Neural progenitor cell (in vitro differentiated cells): ENCODE results near the gene CHCHD6. TPM values are rescaled to one million over a fixed set of nuclear protein-coding genes. Genes with fewer than 3 reads are reported as not detected.

ENCODE experiments used
- DNase-seq: peaks from one replicate; pipeline ENCODE4 v3.0.0-alpha.2; 2016; ENCODE audit warnings: low spot score
- H2AFZ ChIP-seq: fragments of 200-600 bp; sonication (generic); replicated peaks from 2 replicates; pipeline ENCODE4 v1.6.1; 2016; ENCODE audit warnings: antibody characterized with exemption
- H3F3A ChIP-seq: fragments of 200-600 bp; sonication (generic); 2 replicates; pipeline ENCODE4 v1.6.1; 2016; ENCODE audit warnings: antibody characterized with exemption, low read depth
- H3K27ac ChIP-seq: fragments of 200-600 bp; sonication (generic); 2 replicates; pipeline ENCODE4 v1.5.1; 2016; ENCODE audit warnings: mild to moderate bottlenecking
- H3K27me3 ChIP-seq: fragments of 200-600 bp; sonication (generic); 2 replicates; pipeline ENCODE4 v1.6.1; 2016; ENCODE audit warnings: mild to moderate bottlenecking, moderate library complexity
- H3K36me3 ChIP-seq: fragments of 200-600 bp; sonication (generic); 2 replicates; pipeline ENCODE4 v1.5.1; 2016
- H3K4me1 ChIP-seq: fragments of 200-600 bp; sonication (generic); 2 replicates; pipeline ENCODE4 v1.6.1; 2016; ENCODE audit warnings: mixed run types
- H3K4me2 ChIP-seq: fragments of 200-600 bp; sonication (generic); 2 replicates; pipeline ENCODE4 v1.6.1; 2016
- H3K4me3 ChIP-seq: fragments of 200-600 bp; sonication (generic); 2 replicates; pipeline ENCODE4 v1.5.1; 2016
- H3K79me2 ChIP-seq: fragments of 200-600 bp; sonication (generic); 2 replicates; pipeline ENCODE4 v1.6.1; 2016; ENCODE audit warnings: low read depth
- H3K9ac ChIP-seq: fragments of 200-600 bp; sonication (generic); 2 replicates; pipeline ENCODE4 v1.6.1; 2016
- H3K9me3 ChIP-seq: fragments of 200-600 bp; sonication (generic); 2 replicates; pipeline ENCODE4 v1.5.1; 2016; ENCODE audit warnings: low read depth
- H4K20me1 ChIP-seq: fragments of 200-600 bp; sonication (generic); 2 replicates; pipeline ENCODE4 v1.6.1; 2016; ENCODE audit warnings: low read depth
- H3K27ac Mint-ChIP-seq: 3 replicates; pipeline ENCODE4 v1.8.0; 2021; ENCODE audit warnings: mixed read lengths
- H3K27me3 Mint-ChIP-seq: 2 replicates; pipeline ENCODE4 v1.8.0; 2022; ENCODE audit warnings: low read depth, mild to moderate bottlenecking, inconsistent platforms, moderate library complexity, mixed read lengths; ENCODE audit not compliant: insufficient read depth
- H3K36me3 Mint-ChIP-seq: 3 replicates; pipeline ENCODE4 v1.8.0; 2021; ENCODE audit warnings: mixed read lengths
- H3K4me1 Mint-ChIP-seq: 3 replicates; pipeline ENCODE4 v1.8.0; 2021; ENCODE audit warnings: mixed read lengths
- H3K4me3 Mint-ChIP-seq: 3 replicates; pipeline ENCODE4 v1.8.0; 2021; ENCODE audit warnings: mild to moderate bottlenecking, moderate library complexity, mixed read lengths
- H3K9me3 Mint-ChIP-seq: 3 replicates; pipeline ENCODE4 v1.8.0; 2020; ENCODE audit warnings: mixed read lengths
- CTCF ChIP-seq: fragments of 200-600 bp; sonication (generic); IDR thresholded peaks from 2 replicates; pipeline ENCODE4 v1.5.1; 2017; ENCODE audit warnings: antibody characterized with exemption, mild to moderate bottlenecking
- EZH2 ChIP-seq: fragments of 200-600 bp; sonication (generic); IDR thresholded peaks from 2 replicates; pipeline ENCODE4 v1.6.1; 2017; ENCODE audit warnings: antibody characterized with exemption, mild to moderate bottlenecking, moderate library complexity
- EZH2phosphoT487 ChIP-seq: fragments of 200-600 bp; sonication (generic); IDR thresholded peaks from 2 replicates; pipeline ENCODE4 v1.6.1; 2017; ENCODE audit warnings: antibody characterized with exemption
- total RNA-seq: library from RNA; depleted of rRNA; stranded (reverse); fragments of >200 nt; gene quantifications from 2 replicates; pipeline ENCODE4 v1.2.3, GENCODE V29; 2015; ENCODE audit warnings: low replicate concordance

CHCHD6 gene
- total RNA-seq, 1 donor from 2014 or later = 35.7 TPM

GRCh38 chr3:126656371-126657134 lies 47.5 kb upstream of the CHCHD6 start:
- Mint-ChIP-seq H3K27ac (no peak overlapping the region), H3K9me3 (peaks cover 12% of the 10 kb centered on the region), H3K36me3 (no peaks in the 10 kb centered on the region), H3K27me3 (peaks cover 8% of the 10 kb centered on the region), H3K4me1 (peaks cover 6% of the 10 kb centered on the region), H3K4me3 (no peak overlapping the region)
- Histone ChIP-seq H3K9me3 (no peaks in the 10 kb centered on the region), H3K4me3 (no peak overlapping the region), H3F3A (no peaks in the 10 kb centered on the region), H2AFZ (no peak overlapping the region), H3K9ac (no peak overlapping the region), H3K79me2 (no peaks in the 10 kb centered on the region), H3K27me3 (peaks cover 80% of the 10 kb centered on the region), H4K20me1 (no peaks in the 10 kb centered on the region), H3K36me3 (no peaks in the 10 kb centered on the region), H3K4me1 (peaks cover 3% of the 10 kb centered on the region), H3K27ac (no peak overlapping the region), H3K4me2 (no peak overlapping the region)
- DNase-seq = no peak
- TF ChIP-seq EZH2phosphoT487 (no peak), EZH2 (no peak), CTCF (no peak)

GRCh38 chr3:126657901-126658300 lies 46.1 kb upstream of the CHCHD6 start:
- H3K27me3 Mint-ChIP-seq = peaks cover 8% of the 10 kb centered on the region
- H3K4me1 ChIP-seq = peaks cover 3% of the 10 kb centered on the region
- no peaks in the 10 kb centered on the region for H3K9me3 ChIP-seq
- DNase-seq = no peak
- no peaks in the 10 kb centered on the region for H3K79me2 ChIP-seq
- no peak overlapping the region for H3K4me2 ChIP-seq
- no peak overlapping the region for H3K4me3 Mint-ChIP-seq
- no peaks in the 10 kb centered on the region for H3K36me3 Mint-ChIP-seq
- no peak overlapping the region for H3K27ac Mint-ChIP-seq
- peaks cover 6% of the 10 kb centered on the region for H3K4me1 Mint-ChIP-seq
- no peak overlapping the region for H2AFZ ChIP-seq
- H3K9ac ChIP-seq = no peak overlapping the region
- H3K27ac ChIP-seq = no peak overlapping the region
- H3F3A ChIP-seq = no peaks in the 10 kb centered on the region
- no peak overlapping the region for H3K4me3 ChIP-seq
- H4K20me1 ChIP-seq = no peaks in the 10 kb centered on the region
- H3K27me3 ChIP-seq = peaks cover 86% of the 10 kb centered on the region
- H3K36me3 ChIP-seq = no peaks in the 10 kb centered on the region
- peaks cover 12% of the 10 kb centered on the region for H3K9me3 Mint-ChIP-seq
- no peak for TF ChIP-seq CTCF
- no peak for TF ChIP-seq EZH2phosphoT487
- TF ChIP-seq EZH2 = no peak

GRCh38 chr3:126658584-126658983 lies 45.5 kb upstream of the CHCHD6 start:
- Histone ChIP-seq H4K20me1 (no peaks in the 10 kb centered on the region), H3K79me2 (no peaks in the 10 kb centered on the region), H3F3A (no peaks in the 10 kb centered on the region), H3K9ac (no peak overlapping the region), H3K36me3 (no peaks in the 10 kb centered on the region), H3K4me2 (no peak overlapping the region), H3K4me3 (no peak overlapping the region), H3K27ac (no peak overlapping the region), H3K4me1 (peaks cover 3% of the 10 kb centered on the region), H2AFZ (no peak overlapping the region), H3K27me3 (peaks cover 86% of the 10 kb centered on the region), H3K9me3 (no peaks in the 10 kb centered on the region)
- Mint-ChIP-seq H3K4me1 (peaks cover 6% of the 10 kb centered on the region), H3K27me3 (peaks cover 8% of the 10 kb centered on the region), H3K9me3 (peaks cover 12% of the 10 kb centered on the region), H3K27ac (no peak overlapping the region), H3K36me3 (no peaks in the 10 kb centered on the region), H3K4me3 (no peak overlapping the region)
- no peak for DNase-seq
- TF ChIP-seq CTCF (no peak), EZH2phosphoT487 (no peak), EZH2 (no peak)
